H1 (cell line): Measurements from ENCODE around the gene MYOM1. TPM values are rescaled to one million over a fixed set of nuclear protein-coding genes. Genes with fewer than 3 reads are reported as not detected.

ENCODE experiments used
- CBX8 ChIP-seq: fragments of 300-800, 300-1000 bp; sonication (generic); IDR thresholded peaks from 2 replicates; pipeline ENCODE4 v1.7.1; 2016; ENCODE audit warnings: low read depth, low read length, borderline replicate concordance
- CHD2 ChIP-seq: IDR thresholded peaks from 2 replicates; pipeline ENCODE4 v1.6.1; 2012; ENCODE audit warnings: low read length, improper control_type of control experiment
- KDM1A ChIP-seq: fragments of 200-600, 300-600 bp; sonication (generic); IDR thresholded peaks from 2 replicates; pipeline ENCODE4 v1.7.1; 2016; ENCODE audit warnings: mild to moderate bottlenecking, low read length, borderline replicate concordance
- RFX5 ChIP-seq: IDR thresholded peaks from 2 replicates; pipeline ENCODE4 v1.6.1; 2011; ENCODE audit warnings: low read depth, low read length, improper control_type of control experiment, borderline replicate concordance
- SIX5 ChIP-seq: IDR thresholded peaks from 2 replicates; pipeline ENCODE4 v1.6.1; 2011; ENCODE audit warnings: mild to moderate bottlenecking, low read depth, low read length
- polyA plus RNA-seq, 7 experiments: library from polyadenylated mRNA; depleted of rRNA in 3 of 7; stranded (reverse) in 5 of 7; unstranded in 2 of 7; fragments of >200 nt in 5 of 7; fragments of 200-250 nt in 2 of 7; gene quantifications; 1 replicate in 5 of 7; 2 replicates in 1 of 7; 4 replicates in 1 of 7; pipeline versions ENCODE4 v1.2.1 to v1.2.3, GENCODE V29; 2011 to 2013; ENCODE audit warnings: missing spikeins in 2 of 7, mixed read lengths in 2 of 7
- total RNA-seq: library from RNA; stranded (reverse); fragmentation: NEBNext Ultra II Directional; extraction: Animal tissue kit (Norgen Biotek cat#: 25700); gene quantifications from 2 replicates; pipeline ENCODE4 v1.2.1, GENCODE V29; 2021
- TF ChIP-seq, protein P1 (sequence below): fragments of 300-600 bp; sonication (generic); IDR thresholded peaks from 2 replicates; pipeline ENCODE4 v1.7.1; 2012; ENCODE audit warnings: low read length, moderate library complexity, mild to moderate bottlenecking, inconsistent platforms; ENCODE audit not compliant: insufficient replicate concordance

The MYOM1 gene
- total and polyA plus RNA-seq, 2 of the 8 experiments (the other 6 are each of a cell fraction or from before 2014, with no cell fraction given), result 0.06 to 0.32 TPM

DNA sequence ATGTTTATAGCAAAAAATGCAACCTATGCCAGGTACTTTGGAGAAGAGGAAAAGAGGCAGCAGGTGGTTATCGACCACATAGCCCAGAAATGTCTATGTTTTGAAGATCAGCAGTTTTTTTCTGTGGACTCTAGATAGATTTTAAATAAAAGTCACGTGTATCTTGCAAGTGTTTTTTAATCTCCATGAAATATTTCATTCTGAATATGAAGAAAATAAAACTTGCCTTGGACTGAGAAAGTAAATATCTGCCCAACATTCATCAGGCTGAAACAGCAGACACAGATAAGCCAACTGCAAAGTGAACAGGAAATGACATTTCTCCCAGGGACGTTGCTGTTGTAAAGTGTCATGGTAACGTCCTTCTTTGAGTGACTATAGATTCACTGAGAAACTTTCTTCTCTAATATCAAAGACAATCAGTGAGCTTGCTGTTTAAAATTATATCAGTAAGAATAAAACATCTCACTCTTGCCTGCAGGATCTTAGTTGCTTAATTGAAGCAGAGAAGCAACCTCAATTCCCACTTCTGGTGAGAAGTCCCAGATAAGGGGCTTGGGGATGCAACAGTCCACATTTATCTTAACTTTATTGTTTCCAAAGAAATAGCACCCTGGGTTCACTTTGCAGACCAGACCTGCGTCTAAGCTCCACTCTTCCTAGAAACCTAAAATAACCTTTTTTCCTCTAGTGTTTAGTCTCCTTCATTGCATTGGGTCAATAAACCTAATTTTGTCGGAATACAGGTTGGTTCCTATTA, 6.3 kb downstream of the MYOM1 start (continued):
- TF ChIP-seq, protein P1, sequence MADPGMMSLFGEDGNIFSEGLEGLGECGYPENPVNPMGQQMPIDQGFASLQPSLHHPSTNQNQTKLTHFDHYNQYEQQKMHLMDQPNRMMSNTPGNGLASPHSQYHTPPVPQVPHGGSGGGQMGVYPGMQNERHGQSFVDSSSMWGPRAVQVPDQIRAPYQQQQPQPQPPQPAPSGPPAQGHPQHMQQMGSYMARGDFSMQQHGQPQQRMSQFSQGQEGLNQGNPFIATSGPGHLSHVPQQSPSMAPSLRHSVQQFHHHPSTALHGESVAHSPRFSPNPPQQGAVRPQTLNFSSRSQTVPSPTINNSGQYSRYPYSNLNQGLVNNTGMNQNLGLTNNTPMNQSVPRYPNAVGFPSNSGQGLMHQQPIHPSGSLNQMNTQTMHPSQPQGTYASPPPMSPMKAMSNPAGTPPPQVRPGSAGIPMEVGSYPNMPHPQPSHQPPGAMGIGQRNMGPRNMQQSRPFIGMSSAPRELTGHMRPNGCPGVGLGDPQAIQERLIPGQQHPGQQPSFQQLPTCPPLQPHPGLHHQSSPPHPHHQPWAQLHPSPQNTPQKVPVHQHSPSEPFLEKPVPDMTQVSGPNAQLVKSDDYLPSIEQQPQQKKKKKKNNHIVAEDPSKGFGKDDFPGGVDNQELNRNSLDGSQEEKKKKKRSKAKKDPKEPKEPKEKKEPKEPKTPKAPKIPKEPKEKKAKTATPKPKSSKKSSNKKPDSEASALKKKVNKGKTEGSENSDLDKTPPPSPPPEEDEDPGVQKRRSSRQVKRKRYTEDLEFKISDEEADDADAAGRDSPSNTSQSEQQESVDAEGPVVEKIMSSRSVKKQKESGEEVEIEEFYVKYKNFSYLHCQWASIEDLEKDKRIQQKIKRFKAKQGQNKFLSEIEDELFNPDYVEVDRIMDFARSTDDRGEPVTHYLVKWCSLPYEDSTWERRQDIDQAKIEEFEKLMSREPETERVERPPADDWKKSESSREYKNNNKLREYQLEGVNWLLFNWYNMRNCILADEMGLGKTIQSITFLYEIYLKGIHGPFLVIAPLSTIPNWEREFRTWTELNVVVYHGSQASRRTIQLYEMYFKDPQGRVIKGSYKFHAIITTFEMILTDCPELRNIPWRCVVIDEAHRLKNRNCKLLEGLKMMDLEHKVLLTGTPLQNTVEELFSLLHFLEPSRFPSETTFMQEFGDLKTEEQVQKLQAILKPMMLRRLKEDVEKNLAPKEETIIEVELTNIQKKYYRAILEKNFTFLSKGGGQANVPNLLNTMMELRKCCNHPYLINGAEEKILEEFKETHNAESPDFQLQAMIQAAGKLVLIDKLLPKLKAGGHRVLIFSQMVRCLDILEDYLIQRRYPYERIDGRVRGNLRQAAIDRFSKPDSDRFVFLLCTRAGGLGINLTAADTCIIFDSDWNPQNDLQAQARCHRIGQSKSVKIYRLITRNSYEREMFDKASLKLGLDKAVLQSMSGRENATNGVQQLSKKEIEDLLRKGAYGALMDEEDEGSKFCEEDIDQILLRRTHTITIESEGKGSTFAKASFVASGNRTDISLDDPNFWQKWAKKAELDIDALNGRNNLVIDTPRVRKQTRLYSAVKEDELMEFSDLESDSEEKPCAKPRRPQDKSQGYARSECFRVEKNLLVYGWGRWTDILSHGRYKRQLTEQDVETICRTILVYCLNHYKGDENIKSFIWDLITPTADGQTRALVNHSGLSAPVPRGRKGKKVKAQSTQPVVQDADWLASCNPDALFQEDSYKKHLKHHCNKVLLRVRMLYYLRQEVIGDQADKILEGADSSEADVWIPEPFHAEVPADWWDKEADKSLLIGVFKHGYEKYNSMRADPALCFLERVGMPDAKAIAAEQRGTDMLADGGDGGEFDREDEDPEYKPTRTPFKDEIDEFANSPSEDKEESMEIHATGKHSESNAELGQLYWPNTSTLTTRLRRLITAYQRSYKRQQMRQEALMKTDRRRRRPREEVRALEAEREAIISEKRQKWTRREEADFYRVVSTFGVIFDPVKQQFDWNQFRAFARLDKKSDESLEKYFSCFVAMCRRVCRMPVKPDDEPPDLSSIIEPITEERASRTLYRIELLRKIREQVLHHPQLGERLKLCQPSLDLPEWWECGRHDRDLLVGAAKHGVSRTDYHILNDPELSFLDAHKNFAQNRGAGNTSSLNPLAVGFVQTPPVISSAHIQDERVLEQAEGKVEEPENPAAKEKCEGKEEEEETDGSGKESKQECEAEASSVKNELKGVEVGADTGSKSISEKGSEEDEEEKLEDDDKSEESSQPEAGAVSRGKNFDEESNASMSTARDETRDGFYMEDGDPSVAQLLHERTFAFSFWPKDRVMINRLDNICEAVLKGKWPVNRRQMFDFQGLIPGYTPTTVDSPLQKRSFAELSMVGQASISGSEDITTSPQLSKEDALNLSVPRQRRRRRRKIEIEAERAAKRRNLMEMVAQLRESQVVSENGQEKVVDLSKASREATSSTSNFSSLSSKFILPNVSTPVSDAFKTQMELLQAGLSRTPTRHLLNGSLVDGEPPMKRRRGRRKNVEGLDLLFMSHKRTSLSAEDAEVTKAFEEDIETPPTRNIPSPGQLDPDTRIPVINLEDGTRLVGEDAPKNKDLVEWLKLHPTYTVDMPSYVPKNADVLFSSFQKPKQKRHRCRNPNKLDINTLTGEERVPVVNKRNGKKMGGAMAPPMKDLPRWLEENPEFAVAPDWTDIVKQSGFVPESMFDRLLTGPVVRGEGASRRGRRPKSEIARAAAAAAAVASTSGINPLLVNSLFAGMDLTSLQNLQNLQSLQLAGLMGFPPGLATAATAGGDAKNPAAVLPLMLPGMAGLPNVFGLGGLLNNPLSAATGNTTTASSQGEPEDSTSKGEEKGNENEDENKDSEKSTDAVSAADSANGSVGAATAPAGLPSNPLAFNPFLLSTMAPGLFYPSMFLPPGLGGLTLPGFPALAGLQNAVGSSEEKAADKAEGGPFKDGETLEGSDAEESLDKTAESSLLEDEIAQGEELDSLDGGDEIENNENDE, result no peak
- TF ChIP-seq SIX5, result no peak
- TF ChIP-seq CBX8, result no peak
- TF ChIP-seq RFX5, result no peak
- no peak for TF ChIP-seq CHD2
- no peak for TF ChIP-seq KDM1A
